KOPT-K1 (cell line): ENCODE results near the gene DENND2C.

Experiments used
- H3K27ac ChIP-seq: fragments of 200-600 bp; sonication (generic); 2 replicates; pipeline ENCODE4 v1.5.1; 2016; ENCODE audit warnings: antibody characterized with exemption, mild to moderate bottlenecking, low read depth, low read length; ENCODE audit not compliant: poor library complexity, severe bottlenecking
- H3K36me3 ChIP-seq: fragments of 200-600 bp; sonication (generic); 2 replicates; pipeline ENCODE4 v1.5.1; 2017; ENCODE audit warnings: antibody characterized with exemption, mild to moderate bottlenecking, low read length, moderate library complexity; ENCODE audit not compliant: insufficient read depth
- H3K9me3 ChIP-seq: fragments of 200-600 bp; sonication (generic); 2 replicates; pipeline ENCODE4 v1.5.1; 2017; ENCODE audit warnings: antibody characterized with exemption, low read length, mild to moderate bottlenecking; ENCODE audit not compliant: insufficient read depth, poor library complexity, severe bottlenecking

The DENND2C gene

GRCh38 chr1:114660238-114660637 is 9.6 kb downstream of the DENND2C start:
- no peak overlapping the region for H3K27ac ChIP-seq
- no peaks in the 10 kb centered on the region for H3K9me3 ChIP-seq
- no peaks in the 10 kb centered on the region for H3K36me3 ChIP-seq

- H3K27ac ChIP-seq: no peak overlapping the region
- no peaks in the 10 kb centered on the region for H3K36me3 ChIP-seq
- H3K9me3 ChIP-seq: no peaks in the 10 kb centered on the region
Measured at GRCh38 chr1:114651893-114652292, 18.0 kb downstream of the DENND2C start.

GRCh38 chr1:114648503-114648902 is 21.3 kb downstream of the DENND2C start:
- H3K9me3 ChIP-seq: no peaks in the 10 kb centered on the region
- H3K27ac ChIP-seq: no peak overlapping the region
- no peaks in the 10 kb centered on the region for H3K36me3 ChIP-seq

GRCh38 chr1:114641377-114641776 is 28.5 kb downstream of the DENND2C start:
- H3K27ac ChIP-seq: no peak overlapping the region
- H3K36me3 ChIP-seq: no peaks in the 10 kb centered on the region
- H3K9me3 ChIP-seq: no peaks in the 10 kb centered on the region

- H3K36me3 ChIP-seq: no peaks in the 10 kb centered on the region
- H3K27ac ChIP-seq: no peak overlapping the region
- H3K9me3 ChIP-seq: no peaks in the 10 kb centered on the region
Measured at GRCh38 chr1:114638910-114639309, 30.9 kb downstream of the DENND2C start.

- Histone ChIP-seq H3K27ac (no peak overlapping the region), H3K9me3 (no peaks in the 10 kb centered on the region), H3K36me3 (no peaks in the 10 kb centered on the region)
Measured at GRCh38 chr1:114632427-114632826, 37.4 kb downstream of the DENND2C start.

- Histone ChIP-seq H3K27ac (no peak overlapping the region), H3K36me3 (no peaks in the 10 kb centered on the region), H3K9me3 (no peaks in the 10 kb centered on the region)
Measured at GRCh38 chr1:114627107-114627506, 42.7 kb downstream of the DENND2C start.

GRCh38 chr1:114623364-114623763 is 46.5 kb downstream of the DENND2C start:
- Histone ChIP-seq H3K27ac (no peak overlapping the region), H3K9me3 (no peaks in the 10 kb centered on the region), H3K36me3 (no peaks in the 10 kb centered on the region)

GRCh38 chr1:114620419-114620818 is 49.4 kb downstream of the DENND2C start:
- Histone ChIP-seq H3K36me3 (no peaks in the 10 kb centered on the region), H3K9me3 (no peaks in the 10 kb centered on the region), H3K27ac (no peak overlapping the region)

GRCh38 chr1:114618606-114619005 is 51.2 kb downstream of the DENND2C start:
- no peaks in the 10 kb centered on the region for H3K36me3 ChIP-seq
- H3K27ac ChIP-seq: no peak overlapping the region
- no peaks in the 10 kb centered on the region for H3K9me3 ChIP-seq

- no peak overlapping the region for H3K27ac ChIP-seq
- no peaks in the 10 kb centered on the region for H3K9me3 ChIP-seq
- H3K36me3 ChIP-seq: no peaks in the 10 kb centered on the region
Measured at GRCh38 chr1:114610546-114611245, 59.2 kb downstream of the DENND2C start.

GRCh38 chr1:114609826-114610225 is 60.0 kb downstream of the DENND2C start:
- Histone ChIP-seq H3K36me3 (no peaks in the 10 kb centered on the region), H3K9me3 (no peaks in the 10 kb centered on the region), H3K27ac (no peak overlapping the region)

GRCh38 chr1:114609026-114609425 is 60.8 kb downstream of the DENND2C start:
- H3K27ac ChIP-seq: no peak overlapping the region
- H3K9me3 ChIP-seq: no peaks in the 10 kb centered on the region
- H3K36me3 ChIP-seq: no peaks in the 10 kb centered on the region

- Histone ChIP-seq H3K36me3 (no peaks in the 10 kb centered on the region), H3K9me3 (no peaks in the 10 kb centered on the region), H3K27ac (no peak overlapping the region)
Measured at GRCh38 chr1:114607223-114607622, 62.6 kb downstream of the DENND2C start.

- Histone ChIP-seq H3K27ac (no peak overlapping the region), H3K36me3 (no peaks in the 10 kb centered on the region), H3K9me3 (no peaks in the 10 kb centered on the region)
Measured at GRCh38 chr1:114597949-114598348, 71.9 kb downstream of the DENND2C start.

GRCh38 chr1:114595602-114596001 is 74.2 kb downstream of the DENND2C start:
- Histone ChIP-seq H3K9me3 (no peaks in the 10 kb centered on the region), H3K36me3 (no peaks in the 10 kb centered on the region), H3K27ac (no peak overlapping the region)
